ENCODE data around the gene MYO5A. TPM values are rescaled to one million over a fixed set of nuclear protein-coding genes. Genes with fewer than 3 reads are reported as not detected.
A peak's percentile ranks its signal among the peaks of the same experiment; 100 is the strongest.

MYO5A gene
- total and polyA plus RNA-seq, 10 of the 15 experiments (the other 5 are each of a cell fraction or from before 2014, with no cell fraction given) = 4.2 to 42.9 (median 31.1) TPM

GRCh38 chr15:52496175-52496574 is 32.5 kb downstream of the MYO5A start:
- no peak for FAIRE-seq
- no peak overlapping the region for H3K4me3 ChIP-seq
- no peaks in the 10 kb centered on the region; a peak in 1 of 4 replicates for H3K36me3 ChIP-seq (ENCODE audit: control insufficient read depth in 2 of 2, insufficient read depth in 2 of 2, low read length in 1 of 2)
- peak; percentile 75 for ATAC-seq
- ChIA-PET RAD21 (ENCODE audit: unreplicated experiment) (interaction anchor here (0.7 to 1.0 kb wide), 2 partner anchors 29 to 32 kb away, joined by 3 to 5 read pairs; no protein-coding TSS in a partner anchor), SMC1A (ENCODE audit: uncharacterized antibody, unreplicated experiment) (interaction anchor here (0.6 to 4.3 kb wide), 7 partner anchors 8 to 61 kb away, joined by 3 to 17 read pairs (median 5); no protein-coding TSS in a partner anchor), CTCF (interaction anchor here (0.5 to 2.9 kb wide), 5 partner anchors 30 to 863 kb away, joined by 3 to 18 read pairs (median 4); no protein-coding TSS in a partner anchor), POLR2A (interaction anchor here (1.1 to 1.8 kb wide), 2 partner anchors 12 to 16 kb away, joined by 4 to 5 read pairs; no protein-coding TSS in a partner anchor)
- no peak for DNase-seq (ENCODE audit: low read depth, low spot score)
- no peak overlapping the region for H3K27ac ChIP-seq (ENCODE audit: control insufficient read depth, insufficient read depth)
- no peak overlapping the region for H3K4me2 ChIP-seq (ENCODE audit: control insufficient read depth, insufficient read depth)
- no peaks in the 10 kb centered on the region; the same call in 1 of the 2 replicates for H3K4me1 ChIP-seq (ENCODE audit: control insufficient read depth, insufficient read depth, low read length)
- no peak overlapping the region for H3K9ac ChIP-seq (ENCODE audit: control insufficient read depth, insufficient read depth, low read length)
- H2AFZ ChIP-seq (ENCODE audit: control insufficient read depth, low read depth, low read length) = no peak overlapping the region
- 46% methylated on average over 4 of the region's 4 CpGs for WGBS (ENCODE audit: insufficient coverage, insufficient replicate concordance, low lambda C conversion rate, missing lambda C conversion rate)
- intact Hi-C loops (cut with micrococcal nuclease; ENCODE audit: unreplicated experiment) = no loop called here
- H3K79me2 ChIP-seq (ENCODE audit: control insufficient read depth, insufficient read depth, low read length) = peaks cover 7% of the 10 kb centered on the region
- H4K20me1 ChIP-seq (ENCODE audit: control insufficient read depth, insufficient read depth) = no peaks in the 10 kb centered on the region
- no peaks in the 10 kb centered on the region for H3K27me3 ChIP-seq (replicated peaks in 1 of 2; ENCODE audit: control insufficient read depth in 2 of 2, insufficient read depth in 2 of 2, low read length in 1 of 2)
- in situ Hi-C loops (cut with MboI) = no loop called here
- H3K9me3 ChIP-seq (replicated peaks; ENCODE audit: control insufficient read depth, insufficient read depth, low read length) = no peaks in the 10 kb centered on the region; the same call in 2 of the 3 replicates
- no TSS peak for BruUV-seq (replicated peaks)
- TF ChIP-seq ZNF592 (IDR thresholded peaks at IDR 0.05) (no peak), EED (IDR thresholded peaks at IDR 0.05; ENCODE audit: low read depth) (peak; percentile 57), E2F4 (IDR thresholded peaks at IDR 0.05; ENCODE audit: low read depth, low read length) (no peak), ATF3 (IDR thresholded peaks at IDR 0.05; ENCODE audit: borderline replicate concordance, extremely low read depth, low read depth, low read length) (no peak), CREB1 (IDR thresholded peaks at IDR 0.05; ENCODE audit: low read depth) (no peak), SIN3A (IDR thresholded peaks at IDR 0.05; ENCODE audit: low read depth, low read length) (no peak), HSF1 (IDR thresholded peaks at IDR 0.05; ENCODE audit: low read depth, low read length) (no peak), RAD51 (IDR thresholded peaks at IDR 0.05) (no peak), SMAD1 (IDR thresholded peaks at IDR 0.05; ENCODE audit: low read depth, partially characterized antibody) (no peak), TCF3 (IDR thresholded peaks at IDR 0.05; ENCODE audit: borderline replicate concordance, insufficient read depth, low read depth, low read length) (no peak), MYC (IDR thresholded peaks at IDR 0.05; ENCODE audit: insufficient read depth, insufficient read length, insufficient replicate concordance, low read length, severe bottlenecking) (no peak)
- TF ChIP-seq, protein P1, sequence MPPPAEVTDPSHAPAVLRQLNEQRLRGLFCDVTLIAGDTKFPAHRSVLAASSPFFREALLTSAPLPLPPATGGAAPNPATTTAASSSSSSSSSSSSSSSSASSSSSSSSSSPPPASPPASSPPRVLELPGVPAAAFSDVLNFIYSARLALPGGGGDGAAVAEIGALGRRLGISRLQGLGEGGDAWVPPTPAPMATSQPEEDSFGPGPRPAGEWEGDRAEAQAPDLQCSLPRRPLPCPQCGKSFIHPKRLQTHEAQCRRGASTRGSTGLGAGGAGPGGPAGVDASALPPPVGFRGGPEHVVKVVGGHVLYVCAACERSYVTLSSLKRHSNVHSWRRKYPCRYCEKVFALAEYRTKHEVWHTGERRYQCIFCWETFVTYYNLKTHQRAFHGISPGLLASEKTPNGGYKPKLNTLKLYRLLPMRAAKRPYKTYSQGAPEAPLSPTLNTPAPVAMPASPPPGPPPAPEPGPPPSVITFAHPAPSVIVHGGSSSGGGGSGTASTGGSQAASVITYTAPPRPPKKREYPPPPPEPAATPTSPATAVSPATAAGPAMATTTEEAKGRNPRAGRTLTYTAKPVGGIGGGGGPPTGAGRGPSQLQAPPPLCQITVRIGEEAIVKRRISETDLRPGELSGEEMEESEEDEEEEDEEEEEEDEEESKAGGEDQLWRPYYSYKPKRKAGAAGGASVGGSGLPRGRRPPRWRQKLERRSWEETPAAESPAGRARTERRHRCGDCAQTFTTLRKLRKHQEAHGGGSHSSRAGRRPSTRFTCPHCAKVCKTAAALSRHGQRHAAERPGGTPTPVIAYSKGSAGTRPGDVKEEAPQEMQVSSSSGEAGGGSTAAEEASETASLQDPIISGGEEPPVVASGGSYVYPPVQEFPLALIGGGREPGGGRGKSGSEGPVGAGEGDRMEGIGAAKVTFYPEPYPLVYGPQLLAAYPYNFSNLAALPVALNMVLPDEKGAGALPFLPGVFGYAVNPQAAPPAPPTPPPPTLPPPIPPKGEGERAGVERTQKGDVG (CRISPR knock-in tag; IDR thresholded peaks at IDR 0.05) = no peak
